Thyroid gland (tissue), 4 donors: ENCODE data around the gene ALDH2.

ENCODE experiments used
- POLR2A ChIP-seq, 2 donors: fragments of 450-650 bp; IDR thresholded peaks; one replicate each; pipeline ENCODE4 v1.6.1; 2017; ENCODE audit warnings: antibody characterized with exemption in 2 of 2, mild to moderate bottlenecking in 2 of 2, moderate library complexity in 1 of 2
- TF ChIP-seq, protein P1 (sequence below), 6 experiments: fragments of 200-600 bp in 3 of 6; fragments of 450-650 bp in 3 of 6; sonication (generic) in 3 of 6; IDR thresholded peaks; one replicate each; pipeline ENCODE4 v1.5.1; 2016 to 2019; ENCODE audit warnings: antibody characterized with exemption in 6 of 6, mild to moderate bottlenecking in 2 of 6, inconsistent platforms in 1 of 6, moderate library complexity in 1 of 6

DNA sequence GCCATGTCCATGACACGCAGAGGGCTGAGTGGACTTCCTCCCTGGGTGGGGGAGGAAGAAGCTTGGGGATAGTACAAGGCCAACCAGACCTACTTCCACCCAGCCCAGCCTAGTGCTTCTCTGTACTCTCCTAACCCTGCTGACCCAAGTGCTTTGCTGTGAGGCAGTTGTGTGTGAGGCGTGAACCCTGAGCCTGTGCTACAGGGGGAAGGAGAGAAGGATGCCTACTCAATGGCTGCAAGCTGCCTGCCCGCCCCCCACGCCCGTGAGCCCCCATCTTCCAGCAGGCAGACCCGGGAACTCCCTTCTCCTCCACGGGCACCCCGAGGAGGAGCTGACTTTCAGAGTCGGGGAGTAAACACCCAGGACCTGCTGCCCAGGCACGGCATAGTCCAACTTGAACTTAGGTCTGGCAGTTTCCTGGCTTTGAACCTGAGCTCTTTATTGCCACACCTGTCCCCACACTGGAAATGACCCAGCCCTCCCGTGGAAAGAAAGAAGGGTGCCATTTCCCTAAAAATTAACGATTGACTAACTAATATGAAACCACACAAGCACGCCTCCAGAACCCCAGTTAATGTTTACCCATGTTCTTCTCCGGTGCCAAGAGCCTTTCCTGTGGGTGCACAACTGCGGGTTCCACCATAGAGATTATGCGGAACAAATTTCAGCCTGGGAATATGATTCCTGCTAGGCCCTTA lies 10.8 kb downstream of the ALDH2 start:
- TF ChIP-seq, protein P1, sequence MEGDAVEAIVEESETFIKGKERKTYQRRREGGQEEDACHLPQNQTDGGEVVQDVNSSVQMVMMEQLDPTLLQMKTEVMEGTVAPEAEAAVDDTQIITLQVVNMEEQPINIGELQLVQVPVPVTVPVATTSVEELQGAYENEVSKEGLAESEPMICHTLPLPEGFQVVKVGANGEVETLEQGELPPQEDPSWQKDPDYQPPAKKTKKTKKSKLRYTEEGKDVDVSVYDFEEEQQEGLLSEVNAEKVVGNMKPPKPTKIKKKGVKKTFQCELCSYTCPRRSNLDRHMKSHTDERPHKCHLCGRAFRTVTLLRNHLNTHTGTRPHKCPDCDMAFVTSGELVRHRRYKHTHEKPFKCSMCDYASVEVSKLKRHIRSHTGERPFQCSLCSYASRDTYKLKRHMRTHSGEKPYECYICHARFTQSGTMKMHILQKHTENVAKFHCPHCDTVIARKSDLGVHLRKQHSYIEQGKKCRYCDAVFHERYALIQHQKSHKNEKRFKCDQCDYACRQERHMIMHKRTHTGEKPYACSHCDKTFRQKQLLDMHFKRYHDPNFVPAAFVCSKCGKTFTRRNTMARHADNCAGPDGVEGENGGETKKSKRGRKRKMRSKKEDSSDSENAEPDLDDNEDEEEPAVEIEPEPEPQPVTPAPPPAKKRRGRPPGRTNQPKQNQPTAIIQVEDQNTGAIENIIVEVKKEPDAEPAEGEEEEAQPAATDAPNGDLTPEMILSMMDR (IDR thresholded peaks at IDR 0.05) = no peak
- no peak for TF ChIP-seq POLR2A (IDR thresholded peaks at IDR 0.05)
